Mesenchymal stem cell (in vitro differentiated cells and primary cell): Measurements from ENCODE around the gene PLCH2. TPM values are rescaled to one million over a fixed set of nuclear protein-coding genes. Genes with fewer than 3 reads are reported as not detected.

Experiments
- DNase-seq: peaks from one replicate; pipeline ENCODE4 v3.0.0-alpha.2; 2013
- H2AFZ ChIP-seq: one replicate; pipeline ENCODE4 v1.6.1; 2013; ENCODE audit warnings: low read depth, mild to moderate bottlenecking, control low read depth, inconsistent platforms, low read length, moderate library complexity
- H2AK5ac ChIP-seq: 2 replicates; pipeline ENCODE4 v1.6.1; 2013; ENCODE audit warnings: low read length, moderate library complexity, mild to moderate bottlenecking, inconsistent platforms; ENCODE audit not compliant: severe bottlenecking
- H2BK120ac ChIP-seq: one replicate; pipeline ENCODE4 v1.6.1; 2013; ENCODE audit warnings: low read depth, mild to moderate bottlenecking, inconsistent platforms, low read length, moderate library complexity
- H2BK12ac ChIP-seq, 2 experiments: one replicate each; pipeline ENCODE4 v1.6.1; 2013; ENCODE audit warnings: inconsistent platforms in 2 of 2, low read length in 2 of 2, mild to moderate bottlenecking in 2 of 2, moderate library complexity in 2 of 2, control low read depth in 1 of 2
- H2BK15ac ChIP-seq: one replicate; pipeline ENCODE4 v1.6.1; 2013; ENCODE audit warnings: mild to moderate bottlenecking, low read depth, inconsistent platforms; ENCODE audit not compliant: poor library complexity, severe bottlenecking
- H2BK5ac ChIP-seq: 2 replicates; pipeline ENCODE4 v1.6.1; 2013; ENCODE audit warnings: low read depth, mild to moderate bottlenecking, low read length, control low read depth, inconsistent platforms; ENCODE audit not compliant: poor library complexity, severe bottlenecking
- H3K14ac ChIP-seq, 2 experiments: one replicate each; pipeline ENCODE4 v1.6.1; 2013; ENCODE audit warnings: inconsistent platforms in 2 of 2, low read length in 2 of 2, control low read depth in 1 of 2, mild to moderate bottlenecking in 1 of 2, moderate library complexity in 1 of 2
- H3K18ac ChIP-seq, 2 experiments: one replicate each; pipeline ENCODE4 v1.6.1; 2013; ENCODE audit warnings: inconsistent platforms in 2 of 2, low read length in 2 of 2, control low read depth in 1 of 2, low read depth in 1 of 2, mild to moderate bottlenecking in 1 of 2
- H3K23ac ChIP-seq, 2 experiments: one replicate each; pipeline ENCODE4 v1.6.1; 2013; ENCODE audit warnings: inconsistent platforms in 2 of 2, low read length in 2 of 2, mild to moderate bottlenecking in 2 of 2, moderate library complexity in 2 of 2, control low read depth in 1 of 2
- H3K27ac ChIP-seq: 2 replicates; pipeline ENCODE4 v1.5.1; 2013; ENCODE audit warnings: mild to moderate bottlenecking, moderate library complexity, low read length, control low read depth, inconsistent platforms; ENCODE audit not compliant: poor library complexity, severe bottlenecking
- H3K27me3 ChIP-seq, 2 experiments: 2 replicates each; pipeline versions ENCODE4 v1.6.1 to v1.7.0; 2013; ENCODE audit warnings: low read length in 2 of 2, mild to moderate bottlenecking in 2 of 2, moderate library complexity in 2 of 2, control low read depth in 1 of 2, inconsistent platforms in 1 of 2; ENCODE audit not compliant: control insufficient read depth in 1 of 2, insufficient read depth in 1 of 2
- H3K36me3 ChIP-seq, 2 experiments: 2 replicates each; pipeline versions ENCODE4 v1.6.1 to v1.7.0; 2013; ENCODE audit warnings: low read length in 2 of 2, control low read depth in 1 of 2, inconsistent platforms in 1 of 2, low read depth in 1 of 2, mild to moderate bottlenecking in 1 of 2; ENCODE audit not compliant: insufficient read depth in 2 of 2, control insufficient read depth in 1 of 2
- H3K4ac ChIP-seq, 2 experiments: one replicate each; pipeline ENCODE4 v1.6.1; 2013; ENCODE audit warnings: inconsistent platforms in 2 of 2, low read length in 2 of 2, mild to moderate bottlenecking in 2 of 2, moderate library complexity in 2 of 2, control low read depth in 1 of 2, low read depth in 1 of 2
- H3K4me1 ChIP-seq: 2 replicates; pipeline ENCODE4 v1.6.1; 2013; ENCODE audit warnings: low read depth, low read length, control low read depth; ENCODE audit not compliant: control insufficient read depth, insufficient read depth
- H3K4me2 ChIP-seq: 2 replicates; pipeline ENCODE4 v1.6.1; 2013; ENCODE audit warnings: low read length, mild to moderate bottlenecking, inconsistent platforms; ENCODE audit not compliant: poor library complexity, severe bottlenecking
- H3K4me3 ChIP-seq, 2 experiments: 2 replicates each; pipeline versions ENCODE4 v1.5.1 to v1.7.0; 2013; ENCODE audit warnings: low read length in 2 of 2, mild to moderate bottlenecking in 2 of 2, control low read depth in 1 of 2, low read depth in 1 of 2; ENCODE audit not compliant: insufficient read depth in 1 of 2
- H3K79me1 ChIP-seq: replicated peaks from 2 replicates; pipeline ENCODE4 v1.6.1; 2013; ENCODE audit warnings: mild to moderate bottlenecking, control low read depth, low read length, inconsistent platforms; ENCODE audit not compliant: poor library complexity, severe bottlenecking
- H3K9ac ChIP-seq: 2 replicates; pipeline ENCODE4 v1.7.0; 2013; ENCODE audit warnings: mild to moderate bottlenecking, low read length, moderate library complexity
- H3K9me3 ChIP-seq: 2 replicates; pipeline ENCODE4 v1.7.0; 2013; ENCODE audit warnings: mild to moderate bottlenecking, low read length; ENCODE audit not compliant: control insufficient read depth
- H4K8ac ChIP-seq: one replicate; pipeline ENCODE4 v1.6.1; 2013; ENCODE audit warnings: inconsistent platforms, mild to moderate bottlenecking, low read length, moderate library complexity
- H4K91ac ChIP-seq: one replicate; pipeline ENCODE4 v1.6.1; 2013; ENCODE audit warnings: mild to moderate bottlenecking, low read length, inconsistent platforms
- WGBS: methylation state at CpG from one replicate; pipeline ENCODE4 v1.1.7; 2013; ENCODE audit warnings: mixed read lengths; 5-methylcytosine and 5-hydroxymethylcytosine counted together
- polyA plus RNA-seq, 2 experiments: library from polyadenylated mRNA; stranded (reverse); fragments of 200-250 nt; gene quantifications; one replicate each; pipeline ENCODE4 v1.2.3, GENCODE V29; 2013

Gene PLCH2
- under 0.01 TPM for polyA plus RNA-seq (2013, experiment 1 of 2)
- polyA plus RNA-seq (2013, experiment 2 of 2) = not detected

DNA sequence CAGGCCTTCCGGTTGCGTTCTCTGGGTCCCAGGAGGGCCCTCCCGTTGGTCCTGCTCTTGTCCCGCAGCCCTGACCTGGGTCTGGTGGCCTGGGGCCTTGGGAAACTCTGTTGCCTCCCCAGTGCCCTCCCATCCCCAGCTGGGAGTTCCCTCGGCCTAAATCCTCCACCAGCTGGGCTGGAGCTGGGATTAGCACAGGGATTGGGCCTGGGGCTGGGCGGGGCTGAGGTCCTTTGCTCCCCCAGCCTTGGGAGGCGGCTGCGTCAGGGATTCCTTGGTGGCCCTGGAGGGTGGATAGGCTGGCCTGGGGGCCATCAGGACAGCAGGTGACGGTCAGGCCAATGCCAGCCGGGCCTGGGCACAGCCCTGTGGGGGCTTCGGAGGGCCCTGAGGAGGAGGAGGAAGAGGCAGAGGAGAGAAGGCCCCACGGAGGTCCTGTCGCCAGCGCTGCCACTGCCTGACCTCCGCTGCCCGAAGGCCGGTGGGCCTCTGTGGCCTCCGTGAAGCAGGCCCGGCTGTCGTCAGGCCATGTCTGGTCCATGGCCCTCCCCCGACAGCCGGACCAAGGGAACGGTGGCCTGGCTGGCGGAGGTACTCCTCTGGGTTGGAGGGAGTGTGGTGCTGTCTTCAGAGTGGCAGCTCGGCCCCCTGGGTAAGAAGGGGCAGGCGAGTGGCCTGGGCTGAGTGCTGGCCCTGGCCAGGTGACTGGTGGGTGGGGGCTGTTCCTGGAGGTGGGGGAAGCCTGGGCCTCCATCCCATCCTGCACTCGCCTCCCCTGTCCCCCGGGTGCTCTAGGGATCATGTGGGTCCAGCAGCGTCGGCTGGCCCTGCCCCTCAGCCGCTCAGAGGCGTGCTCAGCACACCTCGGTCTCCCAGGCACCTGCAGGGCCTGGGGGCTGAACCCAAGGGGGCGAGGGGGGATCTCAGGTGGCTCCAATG, at the start of gene PLCH2:
TSS of gene PLCH2 (plus strand) at position 229 of the 939 bp plus-strand sequence. CDS start at position 529, 300 bp downstream.
- no peak within 1 kb of the TSS for H2AK5ac ChIP-seq
- peaks cover 0 to 41% of the 10 kb centered on the region in 2 experiments for H3K36me3 ChIP-seq
- H3K18ac ChIP-seq = no peak within 1 kb of the TSS
- H2BK5ac ChIP-seq = no peak within 1 kb of the TSS
- no peak within 1 kb of the TSS for H3K9ac ChIP-seq
- no peaks in the 10 kb centered on the region for H3K9me3 ChIP-seq
- H4K91ac ChIP-seq = no peak within 1 kb of the TSS
- H3K27ac ChIP-seq = no peak within 1 kb of the TSS
- H3K27me3 ChIP-seq = peaks cover 0 to 50% of the 10 kb centered on the region in 2 experiments
- no peak within 1 kb of the TSS for H3K4me3 ChIP-seq
- no peak within 1 kb of the TSS for H3K14ac ChIP-seq
- no peak within 1 kb of the TSS for H3K4ac ChIP-seq
- H3K23ac ChIP-seq = no peak within 1 kb of the TSS
- peaks cover 54% of the 10 kb centered on the region for H3K4me1 ChIP-seq
- no peak within 1 kb of the TSS for H2BK120ac ChIP-seq
- H4K8ac ChIP-seq = no peak within 1 kb of the TSS
- H2AFZ ChIP-seq = no peak within 1 kb of the TSS
- WGBS = 84% methylated on average over 33 of the region's 34 CpGs
- DNase-seq = no peak
- H3K4me2 ChIP-seq = no peak within 1 kb of the TSS
- no peak within 1 kb of the TSS for H2BK15ac ChIP-seq
- H3K79me1 ChIP-seq = peaks cover 10% of the 10 kb centered on the region
- H2BK12ac ChIP-seq = no peak within 1 kb of the TSS

DNA sequence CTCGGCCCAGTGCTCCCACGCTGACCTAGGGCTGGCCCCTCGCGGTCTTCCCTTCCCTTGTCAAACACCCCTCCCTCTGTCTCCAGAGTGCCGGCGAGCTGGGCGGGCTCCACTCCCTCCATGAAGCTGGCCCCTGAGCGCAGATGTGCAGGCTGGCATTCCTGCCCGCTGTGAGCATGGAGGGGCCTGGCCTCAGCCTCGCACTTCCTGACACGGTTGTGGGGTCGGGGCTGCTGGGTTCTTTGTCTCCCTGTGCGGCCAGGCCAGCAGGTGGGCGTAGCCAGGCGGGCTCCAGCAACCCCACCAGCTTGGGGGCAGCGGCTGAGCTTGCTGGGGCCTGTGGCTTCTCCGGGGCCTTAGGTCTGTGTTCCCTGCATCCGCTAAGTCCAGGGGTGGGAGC, 49.5 kb upstream of the PLCH2 start:
- peaks cover 4% of the 10 kb centered on the region for H3K9me3 ChIP-seq
- no peak overlapping the region for H3K23ac ChIP-seq
- H2BK120ac ChIP-seq = no peak overlapping the region
- H4K8ac ChIP-seq = no peak overlapping the region
- H3K27ac ChIP-seq = no peak overlapping the region
- no peaks in the 10 kb centered on the region for H3K79me1 ChIP-seq
- H3K4me1 ChIP-seq = no peaks in the 10 kb centered on the region
- no peak overlapping the region for H2BK12ac ChIP-seq
- H3K9ac ChIP-seq = no peak overlapping the region
- no peak overlapping the region for H2BK15ac ChIP-seq
- H3K18ac ChIP-seq = no peak overlapping the region
- peaks cover 0 to 66% of the 10 kb centered on the region in 2 experiments for H3K27me3 ChIP-seq
- no peak overlapping the region for H3K4me3 ChIP-seq
- H3K36me3 ChIP-seq = peaks cover 0 to 5% of the 10 kb centered on the region in 2 experiments
- DNase-seq = no peak
- H3K4me2 ChIP-seq = no peak overlapping the region
- no peak overlapping the region for H2AK5ac ChIP-seq
- H3K14ac ChIP-seq = no peak overlapping the region
- H3K4ac ChIP-seq = no peak overlapping the region
- H4K91ac ChIP-seq = no peak overlapping the region
- no peak overlapping the region for H2AFZ ChIP-seq
- WGBS = 84% methylated on average over 18 of the region's 18 CpGs
- H2BK5ac ChIP-seq = no peak overlapping the region

- Histone ChIP-seq H2AFZ (no peak overlapping the region), H3K9me3 (peaks cover 4% of the 10 kb centered on the region)
- 84% methylated on average over 17 of the region's 18 CpGs for WGBS
These were observed 49.0 kb upstream of the PLCH2 start for GRCh38 chr1:2427051-2427450.

GRCh38 chr1:2427976-2428375, 48.1 kb upstream of the PLCH2 start:
- Histone ChIP-seq H3K27me3 (peaks cover 4 to 80% of the 10 kb centered on the region in 2 experiments), H2BK5ac (no peak overlapping the region), H2BK15ac (no peak overlapping the region), H4K91ac (no peak overlapping the region), H2AFZ (no peak overlapping the region), H3K4me1 (no peaks in the 10 kb centered on the region), H3K27ac (no peak overlapping the region), H3K18ac (no peak overlapping the region), H3K36me3 (peaks cover 0 to 5% of the 10 kb centered on the region in 2 experiments), H4K8ac (no peak overlapping the region), H3K9me3 (peaks cover 4% of the 10 kb centered on the region), H3K79me1 (no peaks in the 10 kb centered on the region), H3K14ac (no peak overlapping the region), H3K23ac (no peak overlapping the region), H2BK120ac (no peak overlapping the region), H3K4me2 (no peak overlapping the region), H3K4ac (no peak overlapping the region), H2AK5ac (no peak overlapping the region), H3K9ac (no peak overlapping the region), H2BK12ac (no peak overlapping the region), H3K4me3 (no peak overlapping the region)
- 81% methylated on average over 10 of the region's 10 CpGs for WGBS
- DNase-seq = no peak

More at GRCh38 chr1:2427051-2427450, 49.0 kb upstream of the PLCH2 start:
- Histone ChIP-seq H3K18ac (no peak overlapping the region), H3K4me2 (no peak overlapping the region), H3K23ac (no peak overlapping the region), H3K4me3 (no peak overlapping the region), H3K9ac (no peak overlapping the region), H3K4me1 (no peaks in the 10 kb centered on the region), H4K91ac (no peak overlapping the region), H3K27ac (no peak overlapping the region), H3K79me1 (no peaks in the 10 kb centered on the region), H2AK5ac (no peak overlapping the region), H3K36me3 (peaks cover 0 to 5% of the 10 kb centered on the region in 2 experiments), H3K4ac (no peak overlapping the region), H2BK5ac (no peak overlapping the region), H2BK15ac (no peak overlapping the region), H2BK120ac (no peak overlapping the region), H3K27me3 (peaks cover 0 to 71% of the 10 kb centered on the region in 2 experiments), H3K14ac (no peak overlapping the region), H2BK12ac (no peak overlapping the region), H4K8ac (no peak overlapping the region)
- DNase-seq = no peak
